Measurements from ENCODE around the gene IFI16.

Gene IFI16

GRCh38 chr1:159011751-159012150, 2.0 kb downstream of the IFI16 start:
- ChIA-PET POLR2A (no interaction called here), CTCF (no interaction called here)
- Histone ChIP-seq H3K4me3 (ENCODE audit: low read depth, low read length) (no peak overlapping the region), H3K27ac (ENCODE audit: extremely low read depth, low read depth, low read length) (no peak overlapping the region), H3K36me3 (ENCODE audit: control insufficient read depth in 2 of 2, insufficient read depth in 1 of 2, low read length in 2 of 2) (peaks cover 0 to 29% of the 10 kb centered on the region in 2 experiments; a peak in 2 of 3 replicates), H3K4me1 (ENCODE audit: control insufficient read depth, insufficient read depth, low read length) (peaks cover 7% of the 10 kb centered on the region), H3K9me3 (ENCODE audit: control insufficient read depth, insufficient read depth, low read depth, low read length) (no peaks in the 10 kb centered on the region)
- TF ChIP-seq ZNF677 (tag by site-specific recombination; IDR thresholded peaks at IDR 0.05): no peak
- no peak for TF ChIP-seq ZNF747 (tag by site-specific recombination; IDR thresholded peaks at IDR 0.05)
- TF ChIP-seq ZNF473 (tag by site-specific recombination; IDR thresholded peaks at IDR 0.05): no peak
- TF ChIP-seq TCF7L2 (IDR thresholded peaks at IDR 0.05; ENCODE audit: borderline replicate concordance, low read depth, low read length): no peak
- no peak for TF ChIP-seq KLF8 (tag by site-specific recombination; IDR thresholded peaks at IDR 0.05)
- no peak for TF ChIP-seq ZNF76 (tag by site-specific recombination; IDR thresholded peaks at IDR 0.05; ENCODE audit: borderline replicate concordance, low read depth)
- no peak for TF ChIP-seq ZBTB6 (tag by site-specific recombination; IDR thresholded peaks at IDR 0.05)
- TF ChIP-seq REPIN1 (tag by site-specific recombination; IDR thresholded peaks at IDR 0.05; ENCODE audit: low read depth): no peak
- TF ChIP-seq WT1 (tag by site-specific recombination; IDR thresholded peaks at IDR 0.05): no peak
- no peak for TF ChIP-seq OVOL3 (tag by site-specific recombination; IDR thresholded peaks at IDR 0.05)
- no peak for TF ChIP-seq SP3 (tag by site-specific recombination; IDR thresholded peaks at IDR 0.05)
- TF ChIP-seq ZNF48 (tag by site-specific recombination; IDR thresholded peaks at IDR 0.05): no peak
- TF ChIP-seq KLF10 (tag by site-specific recombination; IDR thresholded peaks at IDR 0.05): no peak

- peaks cover 0 to 35% of the 10 kb centered on the region in 2 experiments; a peak in 2 of 3 replicates for H3K36me3 ChIP-seq (ENCODE audit: control insufficient read depth in 2 of 2, insufficient read depth in 1 of 2, low read length in 2 of 2)
These were observed 2.8 kb downstream of the IFI16 start for GRCh38 chr1:159012495-159012894.

GRCh38 chr1:159014003-159014571, 4.4 kb downstream of the IFI16 start:
- no peak overlapping the region for H3K27ac ChIP-seq (ENCODE audit: extremely low read depth, low read depth, low read length)
- TF ChIP-seq ZNF473 (tag by site-specific recombination; IDR thresholded peaks at IDR 0.05) (no peak), YY2 (tag by site-specific recombination; IDR thresholded peaks at IDR 0.05) (no peak), ZNF121 (tag by site-specific recombination; IDR thresholded peaks at IDR 0.05) (no peak), ZNF37A (tag by site-specific recombination; IDR thresholded peaks at IDR 0.05) (no peak), ZNF112 (tag by site-specific recombination; IDR thresholded peaks at IDR 0.05) (no peak), ZBTB21 (tag by site-specific recombination; IDR thresholded peaks at IDR 0.05) (no peak), ZNF280C (tag by site-specific recombination; IDR thresholded peaks at IDR 0.05) (no peak), ATF2 (tag by site-specific recombination; IDR thresholded peaks at IDR 0.05; ENCODE audit: low read depth) (no peak), IKZF3 (tag by site-specific recombination; IDR thresholded peaks at IDR 0.05) (no peak), ZNF747 (tag by site-specific recombination; IDR thresholded peaks at IDR 0.05) (no peak), ZFP69B (tag by site-specific recombination; IDR thresholded peaks at IDR 0.05) (no peak), ZNF19 (tag by site-specific recombination; IDR thresholded peaks at IDR 0.05; ENCODE audit: low read depth) (no peak), ZNF10 (tag by site-specific recombination; IDR thresholded peaks at IDR 0.05) (no peak), ZNF23 (tag by site-specific recombination; IDR thresholded peaks at IDR 0.05; ENCODE audit: borderline replicate concordance) (no peak), ZNF24 (tag by site-specific recombination; IDR thresholded peaks at IDR 0.05) (no peak), KLF8 (tag by site-specific recombination; IDR thresholded peaks at IDR 0.05) (no peak)
- POLR2A ChIA-PET: no interaction called here
- no peaks in the 10 kb centered on the region for H3K9me3 ChIP-seq (ENCODE audit: control insufficient read depth, insufficient read depth, low read depth, low read length)
- CTCF ChIA-PET: no interaction called here
- H3K36me3 ChIP-seq (ENCODE audit: control insufficient read depth in 2 of 2, insufficient read depth in 1 of 2, low read length in 2 of 2): peaks cover 8 to 51% of the 10 kb centered on the region in 2 experiments
- H3K4me3 ChIP-seq (ENCODE audit: low read depth, low read length): no peak overlapping the region
- H3K4me1 ChIP-seq (ENCODE audit: control insufficient read depth, insufficient read depth, low read length): peaks cover 2% of the 10 kb centered on the region; the same call in 1 of the 2 replicates

More at GRCh38 chr1:159012495-159012894, 2.8 kb downstream of the IFI16 start:
- ChIA-PET CTCF (interaction anchor here (1.3 kb wide), 1 partner anchor 17 kb away, joined by 5 read pairs; no protein-coding TSS in a partner anchor), POLR2A (no interaction called here)
- TF ChIP-seq ZNF146 (tag by site-specific recombination; IDR thresholded peaks at IDR 0.05): no peak
- TF ChIP-seq SP7 (tag by site-specific recombination; IDR thresholded peaks at IDR 0.05): no peak
- no peak for TF ChIP-seq SALL2 (tag by site-specific recombination; IDR thresholded peaks at IDR 0.05; ENCODE audit: borderline replicate concordance)
- TF ChIP-seq ZNF239 (tag by site-specific recombination; IDR thresholded peaks at IDR 0.05): no peak
- no peak overlapping the region for H3K4me3 ChIP-seq (ENCODE audit: low read depth, low read length)
- H3K4me1 ChIP-seq (ENCODE audit: control insufficient read depth, insufficient read depth, low read length): peaks cover 2% of the 10 kb centered on the region; the same call in 1 of the 2 replicates
- H3K9me3 ChIP-seq (ENCODE audit: control insufficient read depth, insufficient read depth, low read depth, low read length): no peaks in the 10 kb centered on the region
- H3K27ac ChIP-seq (ENCODE audit: extremely low read depth, low read depth, low read length): no peak overlapping the region

Data from HEK293 (cell line).